Liver (tissue), 3 donors: ENCODE measurements around the gene FALEC.
"Not testable (repeated sequence)": the region's sequence is repeated elsewhere in the genome, so short reads cannot be mapped to it uniquely, and the experiment has no call there.

Source experiments
- CTCF ChIP-seq: fragments of 150-350 bp; IDR thresholded peaks from 2 replicates; pipeline ENCODE4 v1.5.1; 2017; ENCODE audit warnings: improper control_type of control experiment, low read depth, low read length; ENCODE audit not compliant: missing input control
- MAX ChIP-seq: IDR thresholded peaks from 2 replicates; pipeline ENCODE4 v1.6.1; 2016; ENCODE audit warnings: antibody characterized with exemption
- RAD21 ChIP-seq, 2 donors: IDR thresholded peaks; 2 replicates each; pipeline ENCODE4 v1.6.1; 2016; ENCODE audit warnings: antibody characterized with exemption in 2 of 2, mild to moderate bottlenecking in 2 of 2
- RXRA ChIP-seq, 2 donors: IDR thresholded peaks; 2 replicates each; pipeline ENCODE4 v1.6.1; 2017 to 2018; ENCODE audit warnings: antibody characterized with exemption in 2 of 2, mild to moderate bottlenecking in 1 of 2
- TAF1 ChIP-seq: conservative IDR thresholded peaks from 2 replicates; pipeline ENCODE4 v1.6.1; 2016; ENCODE audit warnings: antibody characterized with exemption, mild to moderate bottlenecking
- donor health status: healthy.
- donor health status: healthy.

GRCh38 chr1:150565240-150565991 is 49.9 kb downstream of the FALEC start:
- not testable (repeated sequence) for TF ChIP-seq CTCF; TAF1; RAD21 (IDR thresholded peaks at IDR 0.05); MAX; RXRA (IDR thresholded peaks at IDR 0.05)
